GM12873 (cell line): ENCODE measurements around the gene CTAGE1.

Experiments
- CTCF ChIP-seq: IDR thresholded peaks from 2 replicates; pipeline ENCODE4 v1.5.1; 2012; ENCODE audit warnings: low read depth, mild to moderate bottlenecking, moderate library complexity, low read length, control low read depth; ENCODE audit not compliant: insufficient read depth; ENCODE audit errors: missing control alignments

Gene CTAGE1

DNA sequence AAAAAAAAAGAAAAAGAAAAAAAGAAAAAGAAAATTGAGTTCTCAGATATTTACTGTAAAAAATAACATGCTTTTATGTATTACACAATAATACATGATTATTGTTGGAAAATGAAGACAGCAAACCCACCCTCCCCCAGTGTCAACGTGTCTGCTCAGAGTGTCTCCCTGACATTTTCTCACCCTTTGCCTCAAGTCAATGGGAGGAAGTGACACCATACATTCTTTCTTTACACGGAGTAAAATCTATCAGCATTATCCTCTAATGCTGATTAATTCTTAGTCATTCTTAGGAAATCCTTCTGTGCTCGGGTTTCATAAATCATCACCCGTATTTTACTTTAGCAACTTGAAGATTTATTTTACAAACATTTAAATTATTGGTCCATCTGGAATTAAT lies 32.0 kb downstream of the CTAGE1 start:
- no peak for TF ChIP-seq CTCF

GRCh38 chr18:22378672-22379282 lies 38.9 kb downstream of the CTAGE1 start:
- TF ChIP-seq CTCF = peak; percentile 54

DNA sequence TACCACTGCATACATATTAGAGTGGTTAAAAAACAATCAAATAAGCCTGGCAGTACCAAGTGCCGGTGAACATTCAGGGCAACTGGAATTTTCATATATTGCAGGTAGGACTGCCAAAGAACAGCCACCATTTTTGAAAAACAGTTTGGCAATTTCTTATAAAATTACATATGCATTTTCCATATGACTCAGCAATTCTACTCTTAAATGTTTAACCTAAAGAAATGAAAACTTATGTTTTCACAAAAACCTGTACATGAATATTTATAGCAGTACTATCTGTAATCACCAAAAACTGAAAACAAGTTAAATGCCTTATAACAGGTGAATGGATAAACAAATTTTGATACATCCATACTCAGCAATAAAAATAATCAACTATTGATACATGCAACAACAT lies 39.9 kb downstream of the CTAGE1 start:
- no peak for TF ChIP-seq CTCF

GRCh38 chr18:22370414-22370813 lies 47.3 kb downstream of the CTAGE1 start:
- no peak for TF ChIP-seq CTCF

DNA sequence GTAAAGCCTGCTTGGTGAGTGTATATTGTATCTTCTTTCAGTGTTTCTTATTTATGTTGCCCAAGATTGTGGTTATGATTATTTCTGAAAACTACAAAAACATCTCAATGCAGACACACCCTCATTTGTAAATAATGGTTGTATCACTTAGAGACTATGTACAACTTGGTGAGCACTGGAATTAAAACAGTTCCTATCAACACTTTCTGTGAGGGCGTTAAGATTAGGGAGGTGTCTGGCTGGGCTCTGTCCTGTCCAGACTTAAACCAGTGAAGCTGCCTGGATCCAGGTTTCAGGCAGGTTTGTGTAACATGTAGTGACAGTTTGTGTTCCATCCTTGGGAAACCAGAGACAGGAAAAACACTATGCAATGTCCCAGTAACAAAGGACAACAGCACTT lies 49.7 kb downstream of the CTAGE1 start:
- TF ChIP-seq CTCF = no peak

DNA sequence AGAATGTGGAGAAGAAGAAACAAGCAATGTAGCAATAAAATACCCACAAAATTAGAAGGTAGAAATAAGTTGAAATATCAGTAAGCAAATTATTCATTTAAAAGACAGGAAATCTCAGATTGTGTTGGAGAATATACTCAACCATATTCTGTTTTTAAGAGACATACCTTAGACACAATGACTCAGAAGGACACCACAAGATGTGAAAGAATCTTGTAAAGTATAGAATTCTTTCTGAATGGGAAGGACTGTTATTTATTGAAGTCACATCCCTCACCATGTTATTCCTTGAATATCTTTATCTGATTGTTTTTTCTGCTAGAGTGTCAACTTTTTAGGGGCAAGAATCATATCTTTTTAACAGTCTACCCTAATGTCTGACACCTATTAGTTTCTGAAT lies 50.4 kb downstream of the CTAGE1 start:
- TF ChIP-seq CTCF = no peak

DNA sequence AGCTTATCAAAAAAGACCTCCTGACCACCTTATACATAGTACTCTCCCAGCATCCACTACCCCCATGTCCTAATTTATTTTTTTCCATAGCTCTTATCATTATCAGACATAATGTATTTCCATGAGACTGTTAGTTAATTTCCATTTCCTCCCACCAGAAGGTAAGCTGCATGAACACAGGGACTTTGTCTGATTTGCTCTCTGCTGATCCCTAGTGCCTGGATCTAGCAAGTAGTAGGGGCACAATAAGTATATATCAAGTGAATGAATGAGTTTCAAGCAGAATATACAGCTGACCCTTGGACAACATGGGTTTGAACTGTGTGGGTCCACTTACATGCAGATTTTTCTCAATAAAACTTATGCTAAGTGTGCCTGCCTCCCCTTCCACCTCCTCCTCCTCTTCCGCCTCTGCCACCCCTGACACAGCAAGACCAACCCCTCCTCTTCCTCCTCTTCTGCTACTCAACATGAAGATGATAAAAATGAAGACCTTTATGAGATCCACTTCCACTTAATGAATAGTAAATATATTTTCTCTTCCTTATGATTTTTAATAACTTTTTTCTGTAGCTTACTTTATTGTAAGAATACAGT lies 53.8 kb downstream of the CTAGE1 start:
- no peak for TF ChIP-seq CTCF
